ENCODE measurements around the gene CSF2.

Gene CSF2

DNA sequence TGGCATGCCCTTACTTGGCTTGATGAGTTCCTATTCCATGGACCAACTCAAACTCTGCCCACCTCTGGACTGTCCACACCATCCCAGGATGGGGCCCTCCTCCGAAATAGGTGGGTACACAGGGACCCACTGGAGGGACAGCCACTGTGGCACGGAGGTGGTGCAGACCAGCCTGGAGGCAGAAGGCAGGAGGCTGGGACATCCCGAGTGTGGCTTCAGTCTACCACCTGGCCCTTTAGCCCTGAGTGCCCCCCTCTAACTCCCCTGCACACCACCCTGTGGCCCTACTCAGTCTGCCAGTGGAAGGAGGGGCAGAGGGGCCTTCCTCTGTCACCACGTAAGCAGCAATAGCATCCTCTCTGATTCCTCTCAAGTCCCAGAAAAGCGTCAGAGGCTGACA lies 9.4 kb upstream of the CSF2 start:
- Histone ChIP-seq H3F3A (ENCODE audit: low read depth) (no peaks in the 10 kb centered on the region), H3K4me3 (ENCODE audit: low read length, poor library complexity, severe bottlenecking) (no peak overlapping the region), H3K9me2 (replicated peaks; ENCODE audit: low read depth, low read length) (no peaks in the 10 kb centered on the region), H3K27me3 (ENCODE audit: insufficient read depth, low read length, poor library complexity, severe bottlenecking) (no peaks in the 10 kb centered on the region), H3K4me2 (ENCODE audit: low read depth, low read length, poor library complexity, severe bottlenecking) (no peak overlapping the region), H3K4me1 (ENCODE audit: insufficient read depth, low read length, poor library complexity, severe bottlenecking) (no peaks in the 10 kb centered on the region), H3K79me2 (ENCODE audit: insufficient read depth, low read length) (no peaks in the 10 kb centered on the region), H2AFZ (ENCODE audit: low read length) (no peak overlapping the region), H3K36me3 (ENCODE audit: insufficient read depth, low read length) (no peaks in the 10 kb centered on the region), H3K9me3 (ENCODE audit: insufficient read depth, low read depth, low read length) (no peaks in the 10 kb centered on the region), H3K9ac (ENCODE audit: low read depth, low read length, poor library complexity, severe bottlenecking) (no peak overlapping the region), H4K20me1 (ENCODE audit: insufficient read depth, low read length, poor library complexity, severe bottlenecking) (no peaks in the 10 kb centered on the region)
- no peak for TF ChIP-seq EZH2phosphoT487 (IDR thresholded peaks at IDR 0.05; ENCODE audit: borderline replicate concordance)
- TF ChIP-seq, protein P1, sequence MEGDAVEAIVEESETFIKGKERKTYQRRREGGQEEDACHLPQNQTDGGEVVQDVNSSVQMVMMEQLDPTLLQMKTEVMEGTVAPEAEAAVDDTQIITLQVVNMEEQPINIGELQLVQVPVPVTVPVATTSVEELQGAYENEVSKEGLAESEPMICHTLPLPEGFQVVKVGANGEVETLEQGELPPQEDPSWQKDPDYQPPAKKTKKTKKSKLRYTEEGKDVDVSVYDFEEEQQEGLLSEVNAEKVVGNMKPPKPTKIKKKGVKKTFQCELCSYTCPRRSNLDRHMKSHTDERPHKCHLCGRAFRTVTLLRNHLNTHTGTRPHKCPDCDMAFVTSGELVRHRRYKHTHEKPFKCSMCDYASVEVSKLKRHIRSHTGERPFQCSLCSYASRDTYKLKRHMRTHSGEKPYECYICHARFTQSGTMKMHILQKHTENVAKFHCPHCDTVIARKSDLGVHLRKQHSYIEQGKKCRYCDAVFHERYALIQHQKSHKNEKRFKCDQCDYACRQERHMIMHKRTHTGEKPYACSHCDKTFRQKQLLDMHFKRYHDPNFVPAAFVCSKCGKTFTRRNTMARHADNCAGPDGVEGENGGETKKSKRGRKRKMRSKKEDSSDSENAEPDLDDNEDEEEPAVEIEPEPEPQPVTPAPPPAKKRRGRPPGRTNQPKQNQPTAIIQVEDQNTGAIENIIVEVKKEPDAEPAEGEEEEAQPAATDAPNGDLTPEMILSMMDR (conservative IDR thresholded peaks at IDR 0.05; ENCODE audit: low read length), result no peak

DNA sequence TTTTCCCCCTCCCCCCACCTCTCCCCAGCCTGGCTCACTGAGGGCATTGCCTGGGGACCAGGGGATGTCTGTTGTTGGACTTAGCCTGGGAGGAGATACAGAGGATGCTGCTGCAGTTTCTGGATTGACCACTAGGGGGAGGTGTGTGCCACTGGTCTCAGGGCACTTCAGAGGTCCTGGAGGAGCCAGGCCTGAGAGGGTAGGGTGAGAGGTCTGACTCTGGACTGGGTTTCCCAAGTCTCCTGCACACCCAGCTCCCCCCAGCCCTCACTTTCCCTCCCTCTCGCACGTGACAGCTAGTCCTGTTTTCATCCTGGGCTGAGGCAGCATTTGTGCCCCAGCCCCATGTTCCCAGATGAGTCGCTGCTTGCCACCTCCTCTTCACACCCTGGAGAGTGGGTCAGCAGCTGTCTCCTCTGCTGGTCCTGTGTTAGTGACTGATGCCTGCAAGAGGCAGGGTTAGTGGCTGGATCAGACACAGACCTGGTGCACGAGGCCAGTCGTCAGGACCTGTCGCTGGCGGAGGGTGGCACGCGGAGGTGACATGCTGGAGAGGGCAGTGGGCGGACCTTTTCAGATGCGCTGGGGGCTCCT lies 8.8 kb upstream of the CSF2 start:
- H3F3A ChIP-seq (ENCODE audit: low read depth), result no peaks in the 10 kb centered on the region
- no peaks in the 10 kb centered on the region for H3K9me2 ChIP-seq (replicated peaks; ENCODE audit: low read depth, low read length)
- TF ChIP-seq EZH2phosphoT487 (IDR thresholded peaks at IDR 0.05; ENCODE audit: borderline replicate concordance), result no peak
- TF ChIP-seq, protein P1 (conservative IDR thresholded peaks at IDR 0.05; ENCODE audit: low read length), result peak; percentile 72
- no peaks in the 10 kb centered on the region for H3K79me2 ChIP-seq (ENCODE audit: insufficient read depth, low read length)
- no peak overlapping the region for H2AFZ ChIP-seq (ENCODE audit: low read length)
- no peak overlapping the region for H3K4me3 ChIP-seq (ENCODE audit: low read length, poor library complexity, severe bottlenecking)
- no peak overlapping the region for H3K9ac ChIP-seq (ENCODE audit: low read depth, low read length, poor library complexity, severe bottlenecking)
- no peaks in the 10 kb centered on the region for H3K27me3 ChIP-seq (ENCODE audit: insufficient read depth, low read length, poor library complexity, severe bottlenecking)
- no peaks in the 10 kb centered on the region for H4K20me1 ChIP-seq (ENCODE audit: insufficient read depth, low read length, poor library complexity, severe bottlenecking)
- H3K4me2 ChIP-seq (ENCODE audit: low read depth, low read length, poor library complexity, severe bottlenecking), result no peak overlapping the region
- H3K9me3 ChIP-seq (ENCODE audit: insufficient read depth, low read depth, low read length), result no peaks in the 10 kb centered on the region
- no peaks in the 10 kb centered on the region for H3K36me3 ChIP-seq (ENCODE audit: insufficient read depth, low read length)
- no peaks in the 10 kb centered on the region for H3K4me1 ChIP-seq (ENCODE audit: insufficient read depth, low read length, poor library complexity, severe bottlenecking)

DNA sequence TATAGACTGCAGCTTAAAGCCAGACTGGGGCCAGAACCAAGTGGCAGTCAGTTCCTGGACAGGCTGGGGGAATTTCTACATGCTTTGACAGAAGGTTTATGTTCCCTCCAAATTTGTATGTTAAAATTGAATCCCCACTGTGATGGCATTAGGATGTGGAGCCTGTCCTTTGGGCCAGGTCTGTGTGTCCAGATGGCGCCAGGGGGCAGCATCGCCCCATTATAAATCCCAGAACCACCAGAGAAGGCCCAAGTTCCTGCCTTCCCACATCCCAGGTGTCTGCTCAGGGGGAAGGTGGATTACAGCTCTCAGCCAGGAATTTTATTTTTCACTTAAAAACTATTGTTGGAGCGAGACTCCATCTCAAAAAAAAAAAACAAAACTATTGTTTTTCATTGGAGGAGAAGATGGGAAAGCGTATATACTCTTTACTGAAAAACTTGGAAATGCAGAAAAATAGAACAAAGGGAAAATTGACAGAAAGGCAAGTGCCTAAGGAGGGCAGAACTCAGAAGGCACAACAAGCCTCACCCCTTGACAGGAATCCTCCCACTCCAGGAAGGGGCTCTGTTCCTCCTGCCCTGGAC lies 8.1 kb upstream of the CSF2 start:
- H3K4me2 ChIP-seq (ENCODE audit: low read depth, low read length, poor library complexity, severe bottlenecking), result no peak overlapping the region
- H3K36me3 ChIP-seq (ENCODE audit: insufficient read depth, low read length), result no peaks in the 10 kb centered on the region
- no peak overlapping the region for H3K9ac ChIP-seq (ENCODE audit: low read depth, low read length, poor library complexity, severe bottlenecking)
- no peaks in the 10 kb centered on the region for H3K79me2 ChIP-seq (ENCODE audit: insufficient read depth, low read length)
- no peak overlapping the region for H3K4me3 ChIP-seq (ENCODE audit: low read length, poor library complexity, severe bottlenecking)
- TF ChIP-seq, protein P1 (conservative IDR thresholded peaks at IDR 0.05; ENCODE audit: low read length), result peak; percentile 63
- no peak for TF ChIP-seq EZH2phosphoT487 (IDR thresholded peaks at IDR 0.05; ENCODE audit: borderline replicate concordance)
- H3K4me1 ChIP-seq (ENCODE audit: insufficient read depth, low read length, poor library complexity, severe bottlenecking), result peaks cover 2% of the 10 kb centered on the region
- no peaks in the 10 kb centered on the region for H3F3A ChIP-seq (ENCODE audit: low read depth)
- no peaks in the 10 kb centered on the region for H4K20me1 ChIP-seq (ENCODE audit: insufficient read depth, low read length, poor library complexity, severe bottlenecking)
- no peak overlapping the region for H2AFZ ChIP-seq (ENCODE audit: low read length)
- no peaks in the 10 kb centered on the region for H3K9me2 ChIP-seq (replicated peaks; ENCODE audit: low read depth, low read length)
- H3K27me3 ChIP-seq (ENCODE audit: insufficient read depth, low read length, poor library complexity, severe bottlenecking), result no peaks in the 10 kb centered on the region
- no peaks in the 10 kb centered on the region for H3K9me3 ChIP-seq (ENCODE audit: insufficient read depth, low read depth, low read length)
